ENCODE results near the gene CADM2.

DNA sequence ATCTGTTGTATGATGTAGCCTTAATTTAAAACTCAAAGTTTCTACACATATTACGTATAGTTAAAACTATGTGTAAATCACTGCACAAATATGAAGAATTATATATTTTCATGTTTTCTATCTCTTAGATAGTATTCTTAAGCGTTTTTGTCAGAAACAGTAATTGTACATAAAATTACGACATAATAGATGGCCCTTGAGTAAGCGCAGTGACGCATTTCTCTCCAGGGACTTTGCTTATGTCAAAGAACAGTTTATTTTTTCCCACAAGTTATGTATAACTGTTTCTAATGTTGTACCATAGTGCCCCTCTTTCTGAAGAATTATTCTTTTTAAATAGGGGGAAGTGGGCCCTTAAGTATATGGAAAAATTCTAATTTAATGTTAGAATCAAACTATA lies 1098.2 kb downstream of the CADM2 start:
- no peak for TF ChIP-seq CTCF (IDR thresholded peaks at IDR 0.05)
- TF ChIP-seq EP300 (IDR thresholded peaks at IDR 0.05) = no peak

All from upper lobe of left lung (tissue), 4 donors.